Measurements from ENCODE around the gene SLC29A1.
A peak's percentile ranks its signal among the peaks of the same experiment; 100 is the strongest.
"Not testable (repeated sequence)": the region's sequence is repeated elsewhere in the genome, so short reads cannot be mapped to it uniquely, and the experiment has no call there.

SLC29A1 gene

DNA sequence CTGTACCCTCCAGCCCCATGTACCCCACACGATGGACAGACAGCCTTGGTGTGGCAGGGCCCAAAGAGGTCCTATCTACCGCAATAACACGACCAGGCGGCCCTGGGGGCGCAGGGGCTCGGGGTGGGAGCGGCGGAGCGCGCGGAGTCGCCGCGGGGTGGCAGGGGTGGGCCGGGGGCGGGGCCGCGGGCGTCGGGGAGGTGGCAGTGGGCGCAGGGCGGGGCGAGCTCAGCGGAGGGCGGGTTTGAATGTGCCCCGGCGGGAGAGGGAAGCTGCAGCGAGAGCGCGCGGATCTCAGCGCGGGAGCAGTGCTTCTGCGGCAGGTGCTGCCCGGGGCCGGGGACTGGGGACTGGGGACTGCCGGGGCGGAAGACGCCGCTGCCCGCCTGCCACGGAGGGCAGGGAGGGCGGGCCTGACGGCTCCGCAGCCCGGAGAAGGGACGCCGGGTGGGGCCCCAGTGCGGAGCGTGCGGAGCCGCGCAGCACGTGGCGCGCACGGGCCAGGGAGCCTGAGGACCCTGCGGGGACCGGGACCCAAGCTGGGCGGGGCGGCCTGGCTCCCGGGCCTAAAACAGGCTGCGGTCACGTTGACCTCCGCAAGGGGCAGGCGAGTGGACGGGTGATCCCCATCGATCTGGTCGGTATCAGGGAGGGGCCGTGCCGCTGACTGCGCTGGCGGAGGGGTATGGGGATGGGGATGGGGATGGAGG, at the start of gene SLC29A1:
SLC29A1 (plus strand) TSS at position 277 of the 710 bp plus-strand sequence. CDS start 3,719 bp downstream, outside the sequence.
- DNase-seq = peak; percentile 79

DNA sequence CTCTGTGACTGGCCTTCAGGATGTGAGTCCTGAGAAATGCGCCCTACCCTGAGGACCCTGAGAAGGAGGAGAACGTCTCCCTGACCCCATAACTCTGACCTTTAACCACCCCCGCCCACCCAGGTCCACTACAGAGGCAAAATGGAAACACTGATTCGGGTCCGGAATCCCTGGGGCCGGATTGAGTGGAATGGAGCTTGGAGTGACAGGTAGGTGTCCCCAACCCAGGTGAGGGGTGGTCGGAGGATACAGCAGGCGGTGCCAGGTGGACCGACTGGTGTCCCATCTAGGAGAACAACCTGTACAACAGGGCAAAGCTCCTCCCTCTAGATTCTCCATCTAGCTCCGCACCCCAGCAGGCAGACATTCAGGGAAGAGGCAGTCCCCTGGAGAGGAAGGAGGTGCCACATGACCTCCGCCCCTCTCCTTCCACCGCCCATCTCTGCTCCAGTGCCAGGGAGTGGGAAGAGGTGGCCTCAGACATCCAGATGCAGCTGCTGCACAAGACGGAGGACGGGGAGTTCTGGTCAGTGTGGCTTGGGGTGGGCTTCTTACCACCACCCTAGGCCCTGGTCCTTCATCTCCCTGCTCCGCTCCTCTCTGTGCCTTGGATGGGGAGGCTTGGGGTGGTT, 47.1 kb upstream of the SLC29A1 start:
- no peak for DNase-seq

DNA sequence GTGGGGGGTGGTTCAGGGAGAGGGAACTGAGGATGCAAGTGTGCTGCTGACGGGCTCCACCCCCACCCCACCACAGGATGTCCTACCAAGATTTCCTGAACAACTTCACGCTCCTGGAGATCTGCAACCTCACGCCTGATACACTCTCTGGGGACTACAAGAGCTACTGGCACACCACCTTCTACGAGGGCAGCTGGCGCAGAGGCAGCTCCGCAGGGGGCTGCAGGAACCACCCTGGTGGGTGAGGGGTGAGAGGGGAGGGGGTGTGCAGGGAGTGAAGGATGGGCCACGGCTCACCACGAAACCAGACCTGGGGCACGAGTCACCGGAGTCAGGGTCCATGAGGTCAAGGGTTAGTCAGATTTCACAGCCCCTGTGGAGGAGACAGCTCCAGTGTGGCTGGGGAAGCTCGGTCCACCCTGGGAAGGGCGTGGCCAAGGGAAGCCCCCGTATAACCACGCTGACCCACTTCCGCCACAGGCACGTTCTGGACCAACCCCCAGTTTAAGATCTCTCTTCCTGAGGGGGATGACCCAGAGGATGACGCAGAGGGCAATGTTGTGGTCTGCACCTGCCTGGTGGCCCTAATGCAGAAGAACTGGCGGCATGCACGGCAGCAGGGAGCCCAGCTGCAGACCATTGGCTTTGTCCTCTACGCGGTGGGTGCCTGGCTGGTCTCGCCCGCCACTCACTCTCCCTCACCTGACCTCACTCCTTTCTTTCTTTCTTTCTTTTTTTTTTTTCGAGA, 46.5 kb upstream of the SLC29A1 start:
- DNase-seq = no peak

DNA sequence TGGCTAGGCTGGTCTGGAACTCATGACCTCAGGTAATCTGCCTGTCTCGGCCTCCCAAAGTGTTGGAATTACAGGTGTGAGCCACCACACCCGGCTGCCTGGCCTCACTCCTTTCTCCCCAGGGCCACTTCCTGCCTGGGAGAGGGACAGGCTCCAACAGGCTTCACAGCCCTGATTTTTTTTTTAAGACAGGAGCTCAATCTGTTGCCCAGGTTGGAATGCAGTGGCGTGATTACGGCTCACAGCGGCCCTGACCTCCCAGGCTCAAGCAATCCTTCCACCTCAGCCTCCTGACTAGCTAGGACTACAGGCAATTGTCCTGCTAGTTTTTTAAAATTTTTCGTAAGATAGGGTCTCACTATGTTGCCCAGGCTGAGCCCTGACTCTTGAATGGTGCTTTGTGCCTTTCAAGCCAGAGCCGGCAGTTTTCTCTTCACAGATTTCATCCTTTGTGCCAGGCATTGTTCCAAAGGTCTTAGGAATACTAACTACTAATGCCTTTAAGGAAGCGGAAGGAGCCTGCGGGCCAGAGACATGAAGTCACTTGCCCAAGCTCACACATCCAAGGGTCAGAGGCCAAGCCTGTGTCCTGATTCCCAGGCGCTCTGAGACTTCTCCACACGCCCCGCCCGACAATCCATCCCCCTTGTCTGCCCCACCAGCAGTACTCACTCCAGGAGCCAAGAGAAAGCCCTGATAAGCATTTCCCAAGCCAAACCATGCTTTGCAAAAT, 45.5 kb upstream of the SLC29A1 start:
- no peak for DNase-seq

DNA sequence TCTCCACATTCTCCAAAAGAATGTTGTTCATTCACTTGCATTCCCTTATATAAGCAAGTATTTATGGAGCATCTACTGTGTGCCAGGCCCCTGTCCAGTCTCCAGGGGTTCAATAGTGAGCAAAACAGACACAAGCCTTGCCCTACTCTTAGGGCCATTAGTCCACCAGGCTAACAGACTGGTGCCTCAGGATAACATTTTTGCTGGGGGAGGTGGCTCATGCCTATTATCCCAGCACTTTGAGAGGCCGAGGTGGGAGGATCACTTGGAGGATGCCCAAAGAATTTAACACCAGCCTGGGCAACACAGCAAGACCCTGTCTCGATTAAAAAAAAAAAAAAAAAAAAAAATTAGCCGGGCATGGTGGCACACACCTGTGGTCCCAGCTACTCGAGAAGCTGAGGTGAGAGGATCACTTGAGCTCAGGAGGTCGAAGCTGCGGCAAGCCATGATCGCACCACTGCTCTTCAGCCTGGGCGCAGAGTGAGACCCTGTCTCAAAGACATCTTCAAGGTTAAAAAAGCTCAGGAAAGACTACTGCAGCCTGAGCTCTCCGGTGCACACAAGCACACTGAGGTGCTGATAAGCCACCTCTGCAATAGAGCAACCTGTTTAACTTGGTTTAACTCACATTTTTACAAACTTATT, 44.8 kb upstream of the SLC29A1 start:
- no peak for DNase-seq

DNA sequence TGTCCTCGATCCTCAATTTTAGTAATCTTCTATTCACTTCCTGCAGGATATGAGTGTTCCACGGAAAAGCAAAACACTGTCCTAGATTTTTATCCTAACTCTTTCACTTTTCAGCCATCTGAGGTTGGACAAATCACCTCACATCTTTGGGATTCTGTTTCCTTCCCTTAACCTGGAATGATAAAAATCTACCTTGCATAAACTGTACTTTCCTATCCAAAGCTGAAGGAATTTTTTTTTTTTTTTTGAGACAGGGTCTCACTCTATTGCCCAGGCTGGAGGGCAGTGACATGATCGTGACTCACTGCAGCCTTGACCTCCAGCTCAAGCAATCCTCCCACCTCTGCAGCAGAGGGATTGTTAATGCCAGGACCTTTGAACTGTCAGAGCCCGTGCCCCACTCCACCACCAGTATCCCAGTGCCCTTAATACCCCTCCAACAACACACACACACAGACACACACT, 44.3 kb upstream of the SLC29A1 start:
- no peak for DNase-seq

DNA sequence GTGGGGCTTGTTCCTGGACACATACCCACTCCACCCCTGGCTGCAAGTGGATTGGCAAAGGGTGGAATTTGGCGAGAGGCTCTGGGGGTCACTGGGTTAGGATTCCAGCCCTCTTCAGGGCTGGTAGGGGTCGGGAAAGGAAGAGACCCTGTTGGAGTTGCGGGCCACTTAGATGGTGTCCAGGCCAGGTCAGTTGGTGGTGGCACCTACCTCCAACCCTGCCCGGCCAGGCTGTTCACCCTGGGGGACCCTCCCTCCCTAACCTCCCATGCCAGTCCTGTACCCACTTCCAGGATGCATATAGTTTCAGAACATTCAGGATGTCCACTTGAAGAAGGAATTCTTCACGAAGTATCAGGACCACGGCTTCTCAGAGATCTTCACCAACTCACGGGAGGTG, 43.7 kb upstream of the SLC29A1 start:
- no peak for DNase-seq

DNA sequence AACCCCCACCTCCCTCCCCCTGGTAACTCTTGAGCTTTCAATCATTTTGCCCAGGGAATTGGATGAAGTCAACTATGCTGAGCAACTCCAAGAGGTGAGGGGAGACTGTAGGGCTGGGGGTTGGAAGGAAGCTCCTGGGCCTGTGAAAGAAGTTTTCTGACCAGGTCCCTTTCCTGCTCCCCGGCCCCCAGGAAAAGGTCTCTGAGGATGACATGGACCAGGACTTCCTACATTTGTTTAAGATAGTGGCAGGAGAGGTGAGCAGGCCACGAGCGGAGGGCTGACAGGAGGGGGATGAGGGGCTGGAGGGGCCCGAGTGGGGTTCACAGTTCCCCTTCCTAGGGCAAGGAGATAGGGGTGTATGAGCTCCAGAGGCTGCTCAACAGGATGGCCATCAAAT, 43.0 kb upstream of the SLC29A1 start:
- no peak for DNase-seq

DNA sequence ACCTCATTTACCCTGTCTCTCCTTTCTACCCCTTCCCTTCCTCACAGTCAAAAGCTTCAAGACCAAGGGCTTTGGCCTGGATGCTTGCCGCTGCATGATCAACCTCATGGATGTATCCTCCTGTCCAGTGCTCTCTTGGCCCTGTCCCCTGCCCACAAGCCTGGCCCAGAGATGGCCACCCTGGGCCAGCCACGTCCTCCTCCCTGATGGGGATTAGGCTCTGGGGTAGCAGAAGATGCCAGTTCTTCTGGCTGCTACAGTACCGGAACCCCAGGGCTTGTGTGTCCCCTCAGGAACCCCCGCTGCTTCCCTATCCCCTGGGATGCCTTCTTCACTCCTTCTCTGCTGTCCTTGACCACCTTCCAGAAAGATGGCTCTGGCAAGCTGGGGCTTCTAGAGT, 42.5 kb upstream of the SLC29A1 start:
- no peak for DNase-seq

DNA sequence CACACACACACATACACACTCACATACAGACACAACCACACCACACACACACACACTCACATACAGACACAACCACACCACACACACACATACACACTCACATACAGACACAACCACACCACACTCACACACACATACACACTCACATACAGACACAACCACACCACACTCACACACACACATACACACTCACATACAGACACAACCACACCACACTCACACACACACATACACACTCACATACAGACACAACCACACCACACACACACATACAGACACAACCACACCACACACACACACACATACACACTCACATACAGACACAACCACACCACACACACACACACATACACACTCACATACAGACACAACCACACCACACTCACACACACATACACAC, 41.6 kb upstream of the SLC29A1 start:
- not testable (repeated sequence) for DNase-seq

DNA sequence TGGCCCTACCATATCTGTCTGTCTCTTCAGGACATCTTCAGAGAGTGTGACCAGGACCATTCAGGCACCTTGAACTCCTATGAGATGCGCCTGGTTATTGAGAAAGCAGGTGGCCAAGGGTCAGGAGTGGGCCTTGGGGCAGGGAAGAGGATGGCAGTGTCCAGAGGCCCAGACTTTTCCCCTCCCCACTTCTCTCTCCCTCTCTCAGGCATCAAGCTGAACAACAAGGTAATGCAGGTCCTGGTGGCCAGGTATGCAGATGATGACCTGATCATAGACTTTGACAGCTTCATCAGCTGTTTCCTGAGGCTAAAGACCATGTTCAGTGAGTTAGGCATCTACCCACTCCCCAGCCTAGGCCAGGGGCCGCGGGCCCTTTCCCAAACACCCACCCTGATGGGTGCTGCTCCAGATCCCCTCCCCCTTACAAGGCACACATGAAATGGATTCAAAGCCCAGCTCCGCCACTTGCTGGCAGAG, 40.4 kb upstream of the SLC29A1 start:
- no peak for DNase-seq

DNA sequence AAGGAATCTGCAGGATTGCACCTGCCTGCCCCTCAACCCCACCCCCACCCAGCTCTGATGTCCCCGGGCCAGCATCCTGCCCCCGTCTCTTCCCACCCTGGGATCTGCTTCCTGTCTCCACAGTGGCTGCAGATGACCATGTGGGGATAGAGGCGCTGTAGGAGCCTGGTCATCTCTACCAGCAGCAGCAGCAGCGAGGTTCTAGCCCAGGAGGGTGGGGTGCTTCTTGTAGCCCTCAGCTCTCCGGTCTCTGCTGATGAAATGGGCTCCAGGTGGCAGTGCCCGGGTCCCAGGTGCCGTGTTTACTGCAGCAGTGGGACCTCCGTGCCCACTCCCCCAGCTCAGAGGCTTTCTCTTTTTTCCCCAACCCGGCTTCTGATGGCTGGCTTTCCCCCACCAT, 39.6 kb upstream of the SLC29A1 start:
- DNase-seq = no peak

DNA sequence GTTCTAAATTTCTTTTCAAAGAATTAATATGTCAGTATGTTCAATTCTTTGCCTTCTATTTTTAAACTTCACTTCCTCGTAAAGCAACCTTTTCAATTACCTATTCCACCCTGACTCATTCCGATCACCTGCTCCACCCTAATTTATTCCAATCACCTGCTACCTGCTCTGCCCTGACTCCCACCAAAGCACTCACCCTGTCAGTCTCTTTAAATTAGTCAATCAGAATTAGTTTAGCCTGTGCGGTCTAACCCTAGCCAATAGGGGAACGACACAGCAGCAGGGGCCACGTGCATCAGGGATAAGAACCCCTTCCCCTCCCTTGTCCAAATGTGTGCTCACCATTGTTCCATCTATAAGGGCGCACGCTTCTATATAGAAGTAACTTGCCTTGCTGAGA, 38.0 kb upstream of the SLC29A1 start:
- DNase-seq = not testable (repeated sequence)

DNA sequence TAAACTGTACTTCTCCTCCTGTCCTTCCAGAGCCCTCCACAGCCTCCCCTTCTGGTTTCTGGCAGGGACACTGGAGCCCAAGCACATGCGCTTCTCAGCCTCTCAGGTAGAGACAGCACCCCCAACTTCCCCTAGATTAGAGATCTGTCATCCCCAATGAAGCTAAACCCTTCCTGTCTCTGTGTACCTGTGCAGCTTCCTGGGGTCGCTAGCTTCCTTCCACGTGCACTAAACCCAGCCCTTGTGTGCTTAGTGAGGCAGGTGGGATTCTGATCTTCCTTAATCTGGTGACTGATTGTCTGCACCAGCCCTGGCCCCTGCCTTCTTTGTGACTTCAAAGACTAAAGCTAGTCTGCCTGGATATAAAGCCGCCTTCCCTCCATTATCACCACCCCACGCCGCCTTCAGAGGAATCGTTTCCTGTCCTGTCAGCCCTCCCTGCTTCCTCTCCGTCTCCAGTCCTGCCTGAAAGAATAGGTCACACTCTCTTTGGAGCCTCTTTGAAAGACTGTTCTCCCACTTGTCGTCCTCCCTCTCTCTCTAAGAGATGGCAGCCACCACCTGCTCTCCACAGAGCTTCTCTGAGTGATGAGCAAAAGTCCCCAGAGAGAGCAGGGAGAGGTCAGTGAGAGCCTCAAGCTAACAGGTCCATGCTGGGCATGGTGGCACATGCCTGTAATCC, 37.3 kb upstream of the SLC29A1 start:
- no peak for DNase-seq

DNA sequence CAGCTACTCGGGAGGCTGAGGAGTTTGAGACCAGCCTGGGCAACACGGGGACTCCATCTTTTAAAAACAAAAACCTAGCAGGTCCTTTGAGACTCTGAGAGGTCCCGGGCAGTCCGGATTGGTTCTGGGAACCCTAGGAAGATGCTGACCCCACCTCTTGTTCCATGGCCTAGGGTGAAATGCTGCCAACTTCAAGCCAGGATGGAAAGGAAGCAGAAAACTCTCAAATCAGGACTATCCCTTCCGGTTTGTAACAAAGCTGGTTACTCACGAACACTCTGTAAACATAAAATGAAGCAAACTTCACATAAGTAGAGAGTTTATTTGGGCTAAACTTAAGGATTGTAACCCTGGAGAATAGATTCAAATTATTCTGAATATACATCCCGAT, 36.8 kb upstream of the SLC29A1 start:
- no peak for DNase-seq

DNA sequence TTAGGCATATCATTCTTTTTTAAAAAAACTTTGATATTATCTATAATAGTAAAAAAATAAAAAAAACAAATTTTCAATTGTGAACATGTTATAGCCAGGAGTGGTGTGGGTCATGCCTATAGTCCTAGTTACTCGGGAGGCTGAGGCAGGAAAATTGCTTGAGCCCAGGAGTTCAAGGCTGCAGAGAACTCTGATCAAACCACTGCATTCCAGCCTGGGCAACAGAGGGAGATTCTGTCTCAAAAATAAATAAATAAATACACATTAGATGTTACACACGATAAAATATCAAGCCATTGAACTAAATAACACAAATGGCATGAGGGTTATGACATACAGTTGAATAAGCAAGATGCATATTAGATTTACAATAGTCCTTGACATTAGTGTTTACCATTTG, 34.6 kb upstream of the SLC29A1 start:
- no peak for DNase-seq

DNA sequence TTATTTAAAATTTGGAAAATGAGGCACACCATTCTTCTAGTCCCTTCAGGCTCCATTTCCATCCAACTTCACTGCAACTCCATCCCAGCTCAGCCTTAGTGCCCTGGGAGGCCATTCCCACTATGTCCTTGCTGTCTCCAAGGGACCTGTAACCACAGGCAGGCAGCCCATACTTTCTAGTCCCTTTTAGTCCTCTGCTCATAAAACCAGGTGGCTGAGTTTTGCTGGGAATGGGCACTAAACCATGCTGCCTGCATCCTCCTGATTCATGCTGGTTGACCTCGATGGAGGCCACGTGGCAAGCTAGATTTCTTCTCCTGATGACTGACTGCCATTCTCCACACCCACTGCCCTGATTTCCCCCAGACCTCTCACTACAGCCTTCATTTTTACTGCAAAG, 34.1 kb upstream of the SLC29A1 start:
- DNase-seq = no peak

DNA sequence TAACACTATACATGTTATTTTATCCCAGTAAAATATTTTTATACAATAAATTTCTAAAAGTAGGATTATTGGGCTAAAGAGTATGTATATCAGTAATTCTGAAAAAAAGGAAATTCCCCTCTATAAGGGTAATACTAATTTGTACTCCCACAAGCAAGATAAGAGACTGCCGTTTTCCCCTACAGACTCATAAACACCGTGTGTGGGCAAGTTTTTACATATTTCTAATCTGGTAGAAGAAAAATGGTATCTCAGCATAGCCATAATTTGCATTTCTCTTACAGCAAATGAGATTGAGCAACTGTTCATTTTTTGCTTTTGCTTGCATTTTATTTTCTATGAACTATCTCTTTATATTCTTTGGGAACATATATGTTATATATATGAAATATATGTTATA, 32.7 kb upstream of the SLC29A1 start:
- DNase-seq = no peak

DNA sequence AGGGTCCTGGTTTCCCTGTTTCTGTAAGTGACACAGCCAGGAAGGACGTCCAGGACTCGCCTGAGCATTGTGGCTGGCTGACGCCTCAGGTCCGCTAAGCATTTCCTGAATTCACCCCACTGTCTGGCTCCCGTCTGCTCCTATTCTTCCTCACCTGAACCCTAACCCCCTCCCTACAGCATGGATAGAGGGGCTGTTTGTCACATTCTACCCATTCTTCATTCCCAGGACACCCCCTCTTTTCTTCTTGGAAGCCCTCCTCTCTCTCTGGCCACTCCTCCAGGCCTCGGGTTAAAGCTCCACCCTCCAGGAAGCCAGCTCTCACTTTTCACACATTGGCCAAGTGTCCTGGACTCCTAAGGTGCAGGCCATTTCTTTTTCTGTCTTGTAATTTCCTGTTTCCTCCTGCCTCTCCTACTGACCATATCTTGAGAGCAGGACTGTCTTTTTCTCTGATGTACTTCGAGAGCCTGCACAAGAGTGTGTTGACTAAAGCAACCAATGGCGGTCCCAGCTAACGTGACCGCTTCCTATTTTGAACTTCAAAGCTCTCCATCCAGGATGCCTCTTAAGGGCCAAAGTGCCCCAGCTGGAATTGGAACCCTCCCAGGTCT, 30.9 kb upstream of the SLC29A1 start:
- no peak for DNase-seq

DNA sequence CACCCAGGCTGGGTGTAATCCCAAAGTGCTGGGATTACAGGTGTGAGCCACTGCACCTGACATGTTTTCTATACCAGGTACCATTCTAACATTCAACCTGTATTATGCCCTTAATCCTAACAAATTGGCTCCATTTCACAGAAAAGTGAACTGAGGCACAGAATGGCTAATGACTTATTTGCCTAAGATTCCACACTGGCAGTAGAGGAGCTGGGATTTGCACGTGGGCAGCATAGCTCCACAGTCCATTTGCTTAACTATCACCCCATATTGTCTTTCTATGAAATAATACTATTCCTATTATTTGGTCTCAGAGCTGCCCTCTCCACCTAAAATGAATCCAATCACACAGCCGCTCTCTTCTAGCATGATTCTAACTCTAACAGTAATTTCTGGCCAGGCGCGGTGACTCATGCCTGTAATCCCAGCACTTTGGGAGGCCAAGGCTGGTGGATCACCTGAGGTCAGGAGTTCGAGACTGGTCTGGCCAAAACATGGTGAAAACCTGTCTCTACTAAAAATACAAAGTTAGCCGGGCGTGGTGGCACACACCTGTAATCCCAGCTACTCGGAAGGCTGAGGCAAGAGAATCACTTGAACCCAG, 30.0 kb upstream of the SLC29A1 start:
- no peak for DNase-seq

DNA sequence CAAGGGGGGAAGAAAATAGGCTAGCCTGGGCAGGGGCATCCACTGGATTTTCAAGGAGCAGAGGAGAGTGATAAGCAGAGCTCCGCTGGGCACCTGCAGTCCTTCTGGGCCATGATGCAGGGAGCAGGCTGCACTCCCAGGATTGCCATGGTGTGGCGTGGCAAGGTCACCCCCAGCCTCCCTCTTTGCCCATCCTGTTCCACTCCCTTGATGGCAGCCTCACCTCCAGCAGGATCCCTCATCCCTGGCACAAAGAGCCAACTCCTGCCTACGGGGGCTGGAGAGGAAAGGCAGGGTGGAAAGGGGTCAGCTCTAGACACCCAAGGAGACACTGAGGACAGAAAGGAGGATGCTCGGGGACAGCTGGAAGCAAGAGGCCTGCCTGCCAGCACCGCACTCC, 29.1 kb upstream of the SLC29A1 start:
- DNase-seq = no peak
